GM23338 (cell line): Measurements from ENCODE around the gene THEM5. TPM values are rescaled to one million over a fixed set of nuclear protein-coding genes. Genes with fewer than 3 reads are reported as not detected.

ENCODE experiments used
- ATAC-seq: fragments of 200-7000 bp; cut with Tn5 transposase; 3 replicates; pipeline ENCODE4 v1.9.1; 2020
- DNase-seq: peaks from one replicate; pipeline ENCODE4 v3.0.0-alpha.2; 2015; ENCODE audit warnings: low spot score
- H2AFZ ChIP-seq: fragments of 200-600 bp; sonication (generic); 2 replicates; pipeline ENCODE4 v1.8.0; 2016; ENCODE audit warnings: antibody characterized with exemption, mild to moderate bottlenecking, moderate library complexity
- H3F3A ChIP-seq: fragments of 200-600 bp; sonication (generic); replicated peaks from 2 replicates; pipeline ENCODE4 v1.8.0; 2017; ENCODE audit warnings: antibody characterized with exemption, mixed run types, low read depth
- H3K27ac ChIP-seq: fragments of 200-600 bp; sonication (generic); 2 replicates; pipeline ENCODE4 v1.6.1; 2016; ENCODE audit warnings: low read depth
- H3K27me3 ChIP-seq: fragments of 200-600 bp; sonication (generic); 2 replicates; pipeline ENCODE4 v1.8.0; 2016; ENCODE audit warnings: mild to moderate bottlenecking, mixed run types, moderate library complexity; ENCODE audit not compliant: insufficient read depth
- H3K36me3 ChIP-seq: fragments of 200-600 bp; sonication (generic); 2 replicates; pipeline ENCODE4 v1.8.0; 2016; ENCODE audit warnings: mild to moderate bottlenecking; ENCODE audit not compliant: insufficient read depth
- H3K4me1 ChIP-seq: fragments of 200-600 bp; sonication (generic); 2 replicates; pipeline ENCODE4 v1.8.0; 2016; ENCODE audit warnings: mild to moderate bottlenecking, moderate library complexity; ENCODE audit not compliant: insufficient read depth
- H3K4me2 ChIP-seq: fragments of 200-600 bp; sonication (generic); 2 replicates; pipeline ENCODE4 v1.7.1; 2017; ENCODE audit warnings: mixed run types
- H3K4me3 ChIP-seq: fragments of 200-600 bp; sonication (generic); 2 replicates; pipeline ENCODE4 v1.6.1; 2016; ENCODE audit warnings: mixed run types
- H3K79me2 ChIP-seq: fragments of 200-600 bp; sonication (generic); replicated peaks from 2 replicates; pipeline ENCODE4 v1.8.0; 2017; ENCODE audit warnings: mild to moderate bottlenecking; ENCODE audit not compliant: insufficient read depth
- H3K9me2 ChIP-seq: fragments of 200-600 bp; sonication (generic); 2 replicates; pipeline ENCODE4 v1.8.0; 2017; ENCODE audit not compliant: insufficient read depth
- H4K20me1 ChIP-seq: fragments of 200-600 bp; sonication (generic); replicated peaks from 2 replicates; pipeline ENCODE4 v1.8.0; 2017; ENCODE audit warnings: mild to moderate bottlenecking; ENCODE audit not compliant: insufficient read depth
- H3K27ac Mint-ChIP-seq: 2 replicates; pipeline ENCODE4 v1.8.0; 2020; ENCODE audit warnings: inconsistent platforms, mild to moderate bottlenecking, moderate library complexity, mixed read lengths
- H3K27me3 Mint-ChIP-seq: 3 replicates; pipeline ENCODE4 v1.8.0; 2022; ENCODE audit warnings: low read depth, mild to moderate bottlenecking, moderate library complexity, mixed read lengths, inconsistent platforms; ENCODE audit not compliant: insufficient read depth, poor library complexity
- H3K36me3 Mint-ChIP-seq: 3 replicates; pipeline ENCODE4 v1.8.0; 2021; ENCODE audit warnings: low read depth, mild to moderate bottlenecking, inconsistent platforms, moderate library complexity, mixed read lengths
- H3K4me1 Mint-ChIP-seq: 3 replicates; pipeline ENCODE4 v1.8.0; 2020; ENCODE audit warnings: mild to moderate bottlenecking, inconsistent platforms, mixed read lengths
- H3K4me3 Mint-ChIP-seq: 3 replicates; pipeline ENCODE4 v1.8.0; 2021; ENCODE audit warnings: moderate library complexity, mild to moderate bottlenecking, inconsistent platforms, mixed read lengths
- H3K9me3 Mint-ChIP-seq: 3 replicates; pipeline ENCODE4 v1.8.0; 2020; ENCODE audit warnings: moderate library complexity, mild to moderate bottlenecking, inconsistent platforms, mixed read lengths
- CREB1 ChIP-seq: fragments of 250-450 bp; sonication (Bioruptor Pico); IDR thresholded peaks from 2 replicates; pipeline ENCODE4 v1.5.0; 2020; ENCODE audit warnings: low read depth, mild to moderate bottlenecking, moderate library complexity
- ETS1 ChIP-seq: IDR thresholded peaks from 2 replicates; pipeline ENCODE4 v1.6.1; 2016; ENCODE audit warnings: antibody characterized with exemption
- EZH2 ChIP-seq: fragments of 200-600 bp; sonication (generic); IDR thresholded peaks from one replicate; pipeline ENCODE4 v1.8.0; 2017; ENCODE audit warnings: antibody characterized with exemption, mild to moderate bottlenecking, low read depth; ENCODE audit not compliant: unreplicated experiment
- EZH2phosphoT487 ChIP-seq: fragments of 200-600 bp; sonication (generic); IDR thresholded peaks from one replicate; pipeline ENCODE4 v1.8.1; 2018; ENCODE audit warnings: antibody characterized with exemption; ENCODE audit not compliant: unreplicated experiment
- JUNB ChIP-seq: IDR thresholded peaks from one replicate; pipeline ENCODE4 v1.6.1; 2016; ENCODE audit warnings: antibody characterized with exemption; ENCODE audit not compliant: unreplicated experiment
- NANOG ChIP-seq: IDR thresholded peaks from 2 replicates; pipeline ENCODE4 v1.6.1; 2016; ENCODE audit warnings: antibody characterized with exemption, borderline replicate concordance
- POLR2AphosphoS5 ChIP-seq: IDR thresholded peaks from 2 replicates; pipeline ENCODE4 v1.6.1; 2016; ENCODE audit warnings: antibody characterized with exemption, low read depth
- STAT1 ChIP-seq: IDR thresholded peaks from one replicate; pipeline ENCODE4 v1.6.1; 2016; ENCODE audit warnings: antibody characterized with exemption; ENCODE audit not compliant: unreplicated experiment
- ZNF114 ChIP-seq: fragments of 250-450 bp; sonication (Bioruptor Pico); IDR thresholded peaks from 2 replicates; pipeline ENCODE4 v1.5.0; 2020; ENCODE audit warnings: mild to moderate bottlenecking, moderate library complexity
- ZNF331 ChIP-seq: fragments of 250-450 bp; sonication (Bioruptor Pico); IDR thresholded peaks from 2 replicates; pipeline ENCODE4 v1.5.0; 2020; ENCODE audit warnings: low read depth, mild to moderate bottlenecking, moderate library complexity
- ZNF462 ChIP-seq: fragments of 250-450 bp; sonication (Bioruptor Pico); IDR thresholded peaks from 2 replicates; pipeline ENCODE4 v1.5.0; 2020; ENCODE audit warnings: mild to moderate bottlenecking, moderate library complexity
- polyA plus RNA-seq: library from polyadenylated mRNA; unstranded; fragments of >200 nt; fragmentation: Nextera tagmentation; extraction: Ambion mirVana; gene quantifications from 2 replicates; pipeline ENCODE4 v1.2.1, GENCODE V29; 2016
- total RNA-seq: library from RNA; depleted of rRNA; stranded (reverse); fragments of >200 nt; shearing (Covaris generic); gene quantifications from 2 replicates; pipeline ENCODE4 v1.2.3, GENCODE V29; 2014
- TF ChIP-seq, protein P1 (sequence below): IDR thresholded peaks from one replicate; pipeline ENCODE4 v1.6.1; 2018; ENCODE audit warnings: antibody characterized with exemption; ENCODE audit not compliant: unreplicated experiment
- TF ChIP-seq, protein P2 (sequence below), 2 experiments: fragments of 200-600 bp in 1 of 2; sonication (generic) in 1 of 2; conservative IDR thresholded peaks; 2 replicates each; pipeline versions ENCODE4 v1.5.1 to v1.6.1; 2016 to 2017; ENCODE audit warnings: antibody characterized with exemption in 2 of 2, low read depth in 2 of 2, mild to moderate bottlenecking in 2 of 2, moderate library complexity in 1 of 2

The THEM5 gene
- total and polyA plus RNA-seq, 2 experiments from 2014 or later = not detected

DNA sequence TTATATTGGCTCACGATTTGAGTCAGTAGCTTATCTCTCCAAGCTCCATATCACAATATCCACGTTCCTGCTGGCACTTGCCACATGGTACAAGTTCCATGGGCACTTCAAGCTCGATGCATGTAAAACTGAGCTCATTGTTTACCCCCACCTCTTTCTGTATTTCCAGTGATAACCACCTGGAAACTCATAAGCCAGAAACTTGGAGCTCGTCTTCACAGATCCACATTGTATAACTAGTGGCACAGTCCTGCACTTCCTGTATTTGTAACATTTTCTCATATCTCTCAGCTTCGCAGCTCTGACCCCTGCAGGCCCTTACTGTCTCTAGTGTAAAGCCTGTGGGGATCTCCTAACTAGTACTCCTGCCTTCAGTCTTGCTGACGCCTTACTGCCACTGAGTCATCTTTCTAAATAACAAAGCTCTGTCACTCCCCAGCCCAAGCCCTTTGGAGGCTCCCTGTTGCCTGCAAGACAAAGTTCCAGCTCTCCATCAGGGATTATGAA is 7.4 kb downstream of the THEM5 start (continued):
- no peak for TF ChIP-seq ZNF462 (CRISPR knock-in tag)
- no peak for TF ChIP-seq STAT1

DNA sequence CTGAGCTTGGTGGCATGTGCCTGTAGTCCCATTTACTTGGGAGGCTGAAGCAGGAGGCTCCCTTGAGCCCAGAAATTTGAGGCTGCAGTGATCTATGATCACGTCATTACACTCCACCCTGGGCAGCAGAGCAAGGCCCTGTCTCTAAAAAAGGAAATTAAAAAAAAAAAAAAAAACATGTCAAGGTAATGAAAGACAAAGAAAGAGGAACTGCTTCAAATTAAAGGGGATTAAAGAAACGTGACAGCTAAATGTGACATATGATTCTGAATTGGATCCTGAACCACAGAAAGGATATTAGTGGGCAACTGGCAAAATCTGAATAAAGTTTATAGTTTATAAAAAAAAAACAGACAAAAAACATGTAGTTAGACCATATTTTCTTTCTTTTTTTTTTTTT is 10.1 kb downstream of the THEM5 start:
- no peak overlapping the region for H3K4me3 Mint-ChIP-seq
- no peak for ATAC-seq
- Histone ChIP-seq H3K4me3 (no peak overlapping the region), H3K27me3 (peaks cover 27% of the 10 kb centered on the region), H3K9me2 (no peaks in the 10 kb centered on the region), H2AFZ (no peak overlapping the region), H4K20me1 (no peaks in the 10 kb centered on the region), H3K36me3 (no peaks in the 10 kb centered on the region), H3K4me2 (no peak overlapping the region), H3K27ac (no peak overlapping the region), H3K4me1 (peaks cover 14% of the 10 kb centered on the region), H3K79me2 (no peaks in the 10 kb centered on the region), H3F3A (peaks cover 5% of the 10 kb centered on the region; the same call in 1 of the 2 replicates)
- H3K9me3 Mint-ChIP-seq = no peaks in the 10 kb centered on the region; the same call in 2 of the 3 replicates
- no peaks in the 10 kb centered on the region; the same call in 2 of the 3 replicates for H3K36me3 Mint-ChIP-seq
- H3K4me1 Mint-ChIP-seq = peaks cover 24% of the 10 kb centered on the region
- H3K27ac Mint-ChIP-seq = no peak overlapping the region
- H3K27me3 Mint-ChIP-seq = peaks cover 21% of the 10 kb centered on the region
- DNase-seq = no peak
- TF ChIP-seq ETS1 = no peak
- TF ChIP-seq ZNF114 (CRISPR knock-in tag) = no peak
- TF ChIP-seq, protein P1, sequence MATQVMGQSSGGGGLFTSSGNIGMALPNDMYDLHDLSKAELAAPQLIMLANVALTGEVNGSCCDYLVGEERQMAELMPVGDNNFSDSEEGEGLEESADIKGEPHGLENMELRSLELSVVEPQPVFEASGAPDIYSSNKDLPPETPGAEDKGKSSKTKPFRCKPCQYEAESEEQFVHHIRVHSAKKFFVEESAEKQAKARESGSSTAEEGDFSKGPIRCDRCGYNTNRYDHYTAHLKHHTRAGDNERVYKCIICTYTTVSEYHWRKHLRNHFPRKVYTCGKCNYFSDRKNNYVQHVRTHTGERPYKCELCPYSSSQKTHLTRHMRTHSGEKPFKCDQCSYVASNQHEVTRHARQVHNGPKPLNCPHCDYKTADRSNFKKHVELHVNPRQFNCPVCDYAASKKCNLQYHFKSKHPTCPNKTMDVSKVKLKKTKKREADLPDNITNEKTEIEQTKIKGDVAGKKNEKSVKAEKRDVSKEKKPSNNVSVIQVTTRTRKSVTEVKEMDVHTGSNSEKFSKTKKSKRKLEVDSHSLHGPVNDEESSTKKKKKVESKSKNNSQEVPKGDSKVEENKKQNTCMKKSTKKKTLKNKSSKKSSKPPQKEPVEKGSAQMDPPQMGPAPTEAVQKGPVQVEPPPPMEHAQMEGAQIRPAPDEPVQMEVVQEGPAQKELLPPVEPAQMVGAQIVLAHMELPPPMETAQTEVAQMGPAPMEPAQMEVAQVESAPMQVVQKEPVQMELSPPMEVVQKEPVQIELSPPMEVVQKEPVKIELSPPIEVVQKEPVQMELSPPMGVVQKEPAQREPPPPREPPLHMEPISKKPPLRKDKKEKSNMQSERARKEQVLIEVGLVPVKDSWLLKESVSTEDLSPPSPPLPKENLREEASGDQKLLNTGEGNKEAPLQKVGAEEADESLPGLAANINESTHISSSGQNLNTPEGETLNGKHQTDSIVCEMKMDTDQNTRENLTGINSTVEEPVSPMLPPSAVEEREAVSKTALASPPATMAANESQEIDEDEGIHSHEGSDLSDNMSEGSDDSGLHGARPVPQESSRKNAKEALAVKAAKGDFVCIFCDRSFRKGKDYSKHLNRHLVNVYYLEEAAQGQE = no peak
- TF ChIP-seq EZH2phosphoT487 = no peak
- no peak for TF ChIP-seq NANOG
- no peak for TF ChIP-seq JUNB
- no peak for TF ChIP-seq POLR2AphosphoS5
- TF ChIP-seq, protein P2, sequence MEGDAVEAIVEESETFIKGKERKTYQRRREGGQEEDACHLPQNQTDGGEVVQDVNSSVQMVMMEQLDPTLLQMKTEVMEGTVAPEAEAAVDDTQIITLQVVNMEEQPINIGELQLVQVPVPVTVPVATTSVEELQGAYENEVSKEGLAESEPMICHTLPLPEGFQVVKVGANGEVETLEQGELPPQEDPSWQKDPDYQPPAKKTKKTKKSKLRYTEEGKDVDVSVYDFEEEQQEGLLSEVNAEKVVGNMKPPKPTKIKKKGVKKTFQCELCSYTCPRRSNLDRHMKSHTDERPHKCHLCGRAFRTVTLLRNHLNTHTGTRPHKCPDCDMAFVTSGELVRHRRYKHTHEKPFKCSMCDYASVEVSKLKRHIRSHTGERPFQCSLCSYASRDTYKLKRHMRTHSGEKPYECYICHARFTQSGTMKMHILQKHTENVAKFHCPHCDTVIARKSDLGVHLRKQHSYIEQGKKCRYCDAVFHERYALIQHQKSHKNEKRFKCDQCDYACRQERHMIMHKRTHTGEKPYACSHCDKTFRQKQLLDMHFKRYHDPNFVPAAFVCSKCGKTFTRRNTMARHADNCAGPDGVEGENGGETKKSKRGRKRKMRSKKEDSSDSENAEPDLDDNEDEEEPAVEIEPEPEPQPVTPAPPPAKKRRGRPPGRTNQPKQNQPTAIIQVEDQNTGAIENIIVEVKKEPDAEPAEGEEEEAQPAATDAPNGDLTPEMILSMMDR (conservative IDR thresholded peaks at IDR 0.05; ENCODE audit: low read depth in 2 of 2) = no peak
- TF ChIP-seq ZNF331 (CRISPR knock-in tag) = no peak
- TF ChIP-seq STAT1 = no peak
- no peak for TF ChIP-seq CREB1 (CRISPR knock-in tag)
- no peak for TF ChIP-seq EZH2
